Endothelial cell of coronary artery (primary cell): Measurements from ENCODE around the gene NOTO. TPM values are rescaled to one million over a fixed set of nuclear protein-coding genes. Genes with fewer than 3 reads are reported as not detected.

ENCODE experiments used
- total RNA-seq: library from RNA; depleted of rRNA; stranded (reverse); fragments of >200 nt; gene quantifications from 2 replicates; pipeline ENCODE4 v1.2.3, GENCODE V29; 2014

Gene NOTO, protein sequence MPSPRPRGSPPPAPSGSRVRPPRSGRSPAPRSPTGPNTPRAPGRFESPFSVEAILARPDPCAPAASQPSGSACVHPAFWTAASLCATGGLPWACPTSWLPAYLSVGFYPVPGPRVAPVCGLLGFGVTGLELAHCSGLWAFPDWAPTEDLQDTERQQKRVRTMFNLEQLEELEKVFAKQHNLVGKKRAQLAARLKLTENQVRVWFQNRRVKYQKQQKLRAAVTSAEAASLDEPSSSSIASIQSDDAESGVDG
- total RNA-seq: not detected in 2 replicates

DNA sequence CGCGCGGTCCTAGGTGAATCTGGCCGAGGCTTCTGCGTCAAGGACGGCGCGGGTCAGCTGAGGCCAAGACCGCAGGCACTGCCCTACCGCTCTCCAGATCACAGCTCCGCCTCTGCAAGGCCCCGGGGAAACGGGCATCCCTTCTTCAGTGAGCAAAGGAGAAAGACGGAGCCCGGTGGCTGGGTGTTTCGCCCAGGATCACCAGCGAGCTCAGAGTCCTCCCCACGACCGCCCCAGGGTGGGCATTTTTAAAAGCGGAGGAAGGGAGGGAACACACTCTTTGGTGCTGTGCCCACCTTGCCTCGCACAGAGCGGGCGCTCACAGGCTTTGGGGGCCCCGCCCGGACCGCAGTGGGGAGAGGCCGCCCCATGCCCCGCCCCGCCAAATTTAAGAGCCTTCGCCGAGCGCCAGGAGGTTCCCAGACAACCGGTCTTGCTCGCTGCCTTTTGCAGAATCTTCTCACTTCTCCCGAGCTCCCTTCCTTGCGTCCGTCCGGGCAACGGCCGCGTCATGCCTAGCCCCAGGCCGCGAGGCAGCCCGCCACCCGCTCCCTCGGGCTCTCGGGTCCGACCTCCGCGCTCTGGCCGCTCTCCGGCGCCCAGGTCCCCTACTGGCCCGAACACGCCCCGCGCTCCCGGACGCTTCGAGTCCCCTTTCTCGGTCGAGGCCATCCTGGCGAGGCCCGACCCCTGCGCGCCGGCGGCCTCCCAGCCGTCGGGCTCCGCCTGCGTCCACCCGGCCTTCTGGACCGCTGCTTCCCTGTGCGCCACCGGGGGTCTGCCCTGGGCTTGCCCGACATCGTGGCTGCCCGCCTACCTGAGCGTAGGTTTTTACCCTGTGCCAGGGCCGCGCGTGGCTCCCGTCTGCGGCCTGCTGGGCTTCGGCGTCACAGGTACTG is at the start of gene NOTO:
Gene NOTO, plus strand, starts transcription at position 419 of the 899 bp plus-strand sequence. Its CDS starts 93 bp downstream, at position 512.

GRCh38 chr2:73214120-73215035 is 12.0 kb downstream of the NOTO start, which contains the start of gene SMYD5:
TSS of gene SMYD5 (plus strand) at chr2:73214245. CDS start at chr2:73214267, 22 bp downstream.

DNA sequence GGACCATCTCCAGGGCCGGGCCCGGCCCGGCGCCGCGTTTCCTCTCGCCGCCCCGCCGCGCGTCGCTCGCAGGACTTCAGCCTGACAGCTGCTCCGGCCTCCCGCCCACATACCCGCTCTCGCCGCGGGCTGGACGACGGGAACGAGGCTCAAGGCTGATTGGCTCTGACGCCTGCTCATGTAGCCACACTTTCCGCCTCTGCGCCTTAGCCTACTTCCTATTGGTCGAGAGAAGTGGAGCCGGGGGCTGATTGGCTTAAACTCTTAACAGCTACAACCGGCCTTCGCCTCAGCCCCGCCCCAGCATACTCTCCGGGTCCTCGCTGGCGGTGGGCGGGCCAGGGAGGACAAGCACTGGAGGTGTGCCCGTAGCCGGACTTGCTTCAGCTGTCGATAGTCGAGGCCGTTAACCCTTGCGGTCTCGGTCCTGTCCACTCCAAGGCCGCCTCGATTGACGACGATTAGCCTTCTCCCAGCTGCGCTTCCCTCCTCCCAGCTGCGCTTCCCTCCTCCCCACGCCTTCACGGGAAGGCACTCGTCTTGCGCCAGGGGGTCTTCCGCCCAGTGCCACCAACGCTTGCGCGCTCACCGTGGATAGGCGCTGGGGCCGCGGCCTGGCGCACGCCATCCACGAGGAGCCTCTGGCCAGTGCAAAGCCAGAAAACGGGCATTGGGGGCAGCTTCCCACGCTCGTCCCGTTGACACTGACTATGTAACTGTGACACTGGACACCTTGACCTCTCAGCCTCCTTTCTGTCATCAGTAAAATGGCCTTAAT is 31.0 kb downstream of the NOTO start, which contains the start of gene PRADC1:
Gene PRADC1, minus strand, starts transcription at position 86 of the 778 bp plus-strand sequence. Its CDS starts 79 bp downstream, at position 7.

GRCh38 chr2:73233932-73234832 is 31.8 kb downstream of the NOTO start, which contains the start of gene CCT7:
TSS of gene CCT7 (plus strand) at chr2:73234308. CDS start at chr2:73234379, 71 bp downstream.

Other genes starting within 250 kb of the NOTO start
- gene SFXN5, start 130.9 kb upstream of the NOTO start, total RNA-seq: 13.5 and 15.4 TPM in 2 replicates
- 34.2 and 39.9 TPM in 2 replicates for gene RAB11FIP5, start 89.6 kb upstream of the NOTO start, total RNA-seq
- gene SMYD5, start 11.7 kb downstream of the NOTO start, total RNA-seq: 14.6 and 16.5 TPM in 2 replicates
- 13.2 and 21.0 TPM in 2 replicates for gene PRADC1, start 30.7 kb downstream of the NOTO start, total RNA-seq
- 501 and 527 TPM in 2 replicates for gene CCT7, start 31.7 kb downstream of the NOTO start, total RNA-seq
- gene FBXO41, start 81.9 kb downstream of the NOTO start, total RNA-seq: 0.56 and 0.72 TPM in 2 replicates
- gene EGR4, start 91.0 kb downstream of the NOTO start, total RNA-seq: not detected in 2 replicates
- 8.9 and 10.1 TPM in 2 replicates for gene ALMS1, start 183.3 kb downstream of the NOTO start, total RNA-seq